ENCODE measurements around the gene LAMA5. TPM values are rescaled to one million over a fixed set of nuclear protein-coding genes. Genes with fewer than 3 reads are reported as not detected.
A peak's percentile ranks its signal among the peaks of the same experiment; 100 is the strongest.

LAMA5 gene
- total and polyA plus RNA-seq, 2 experiments from 2014 or later = 201 to 298 TPM

- Histone ChIP-seq H3K9me2 (ENCODE audit: insufficient read depth) (no peaks in the 10 kb centered on the region), H3K4me2 (no peak overlapping the region; the same call in 1 of the 2 replicates), H3K4me3 (no peak overlapping the region), H3K27me3 (ENCODE audit: insufficient read depth) (no peaks in the 10 kb centered on the region), H3K79me2 (replicated peaks; ENCODE audit: insufficient read depth) (peaks cover 57% of the 10 kb centered on the region), H3K4me1 (ENCODE audit: insufficient read depth) (peaks cover 22% of the 10 kb centered on the region), H4K20me1 (replicated peaks; ENCODE audit: insufficient read depth) (peaks cover 12% of the 10 kb centered on the region), H2AFZ (no peak overlapping the region), H3F3A (replicated peaks; ENCODE audit: low read depth) (peaks cover 4% of the 10 kb centered on the region), H3K36me3 (ENCODE audit: insufficient read depth) (no peaks in the 10 kb centered on the region; the same call in 1 of the 2 replicates), H3K27ac (ENCODE audit: low read depth) (peak overlapping the region; percentile 79)
- TF ChIP-seq, protein P1, sequence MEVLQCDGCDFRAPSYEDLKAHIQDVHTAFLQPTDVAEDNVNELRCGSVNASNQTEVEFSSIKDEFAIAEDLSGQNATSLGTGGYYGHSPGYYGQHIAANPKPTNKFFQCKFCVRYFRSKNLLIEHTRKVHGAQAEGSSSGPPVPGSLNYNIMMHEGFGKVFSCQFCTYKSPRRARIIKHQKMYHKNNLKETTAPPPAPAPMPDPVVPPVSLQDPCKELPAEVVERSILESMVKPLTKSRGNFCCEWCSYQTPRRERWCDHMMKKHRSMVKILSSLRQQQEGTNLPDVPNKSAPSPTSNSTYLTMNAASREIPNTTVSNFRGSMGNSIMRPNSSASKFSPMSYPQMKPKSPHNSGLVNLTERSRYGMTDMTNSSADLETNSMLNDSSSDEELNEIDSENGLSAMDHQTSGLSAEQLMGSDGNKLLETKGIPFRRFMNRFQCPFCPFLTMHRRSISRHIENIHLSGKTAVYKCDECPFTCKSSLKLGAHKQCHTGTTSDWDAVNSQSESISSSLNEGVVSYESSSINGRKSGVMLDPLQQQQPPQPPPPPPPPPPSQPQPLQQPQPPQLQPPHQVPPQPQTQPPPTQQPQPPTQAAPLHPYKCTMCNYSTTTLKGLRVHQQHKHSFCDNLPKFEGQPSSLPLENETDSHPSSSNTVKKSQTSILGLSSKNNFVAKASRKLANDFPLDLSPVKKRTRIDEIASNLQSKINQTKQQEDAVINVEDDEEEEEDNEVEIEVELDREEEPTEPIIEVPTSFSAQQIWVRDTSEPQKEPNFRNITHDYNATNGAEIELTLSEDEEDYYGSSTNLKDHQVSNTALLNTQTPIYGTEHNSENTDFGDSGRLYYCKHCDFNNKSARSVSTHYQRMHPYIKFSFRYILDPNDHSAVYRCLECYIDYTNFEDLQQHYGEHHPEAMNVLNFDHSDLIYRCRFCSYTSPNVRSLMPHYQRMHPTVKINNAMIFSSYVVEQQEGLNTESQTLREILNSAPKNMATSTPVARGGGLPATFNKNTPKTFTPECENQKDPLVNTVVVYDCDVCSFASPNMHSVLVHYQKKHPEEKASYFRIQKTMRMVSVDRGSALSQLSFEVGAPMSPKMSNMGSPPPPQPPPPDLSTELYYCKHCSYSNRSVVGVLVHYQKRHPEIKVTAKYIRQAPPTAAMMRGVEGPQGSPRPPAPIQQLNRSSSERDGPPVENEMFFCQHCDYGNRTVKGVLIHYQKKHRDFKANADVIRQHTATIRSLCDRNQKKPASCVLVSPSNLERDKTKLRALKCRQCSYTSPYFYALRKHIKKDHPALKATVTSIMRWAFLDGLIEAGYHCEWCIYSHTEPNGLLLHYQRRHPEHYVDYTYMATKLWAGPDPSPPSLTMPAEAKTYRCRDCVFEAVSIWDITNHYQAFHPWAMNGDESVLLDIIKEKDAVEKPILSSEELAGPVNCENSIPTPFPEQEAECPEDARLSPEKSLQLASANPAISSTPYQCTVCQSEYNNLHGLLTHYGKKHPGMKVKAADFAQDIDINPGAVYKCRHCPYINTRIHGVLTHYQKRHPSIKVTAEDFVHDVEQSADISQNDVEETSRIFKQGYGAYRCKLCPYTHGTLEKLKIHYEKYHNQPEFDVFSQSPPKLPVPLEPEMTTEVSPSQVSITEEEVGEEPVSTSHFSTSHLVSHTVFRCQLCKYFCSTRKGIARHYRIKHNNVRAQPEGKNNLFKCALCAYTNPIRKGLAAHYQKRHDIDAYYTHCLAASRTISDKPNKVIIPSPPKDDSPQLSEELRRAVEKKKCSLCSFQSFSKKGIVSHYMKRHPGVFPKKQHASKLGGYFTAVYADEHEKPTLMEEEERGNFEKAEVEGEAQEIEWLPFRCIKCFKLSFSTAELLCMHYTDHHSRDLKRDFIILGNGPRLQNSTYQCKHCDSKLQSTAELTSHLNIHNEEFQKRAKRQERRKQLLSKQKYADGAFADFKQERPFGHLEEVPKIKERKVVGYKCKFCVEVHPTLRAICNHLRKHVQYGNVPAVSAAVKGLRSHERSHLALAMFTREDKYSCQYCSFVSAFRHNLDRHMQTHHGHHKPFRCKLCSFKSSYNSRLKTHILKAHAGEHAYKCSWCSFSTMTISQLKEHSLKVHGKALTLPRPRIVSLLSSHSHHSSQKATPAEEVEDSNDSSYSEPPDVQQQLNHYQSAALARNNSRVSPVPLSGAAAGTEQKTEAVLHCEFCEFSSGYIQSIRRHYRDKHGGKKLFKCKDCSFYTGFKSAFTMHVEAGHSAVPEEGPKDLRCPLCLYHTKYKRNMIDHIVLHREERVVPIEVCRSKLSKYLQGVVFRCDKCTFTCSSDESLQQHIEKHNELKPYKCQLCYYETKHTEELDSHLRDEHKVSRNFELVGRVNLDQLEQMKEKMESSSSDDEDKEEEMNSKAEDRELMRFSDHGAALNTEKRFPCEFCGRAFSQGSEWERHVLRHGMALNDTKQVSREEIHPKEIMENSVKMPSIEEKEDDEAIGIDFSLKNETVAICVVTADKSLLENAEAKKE (CRISPR knock-in tag; IDR thresholded peaks at IDR 0.05) = no peak
- 0 out of 2 replicates have a peak, but pooled peaks have one; percentile 27 for TF ChIP-seq CREB1 (CRISPR knock-in tag; IDR thresholded peaks at IDR 0.05; ENCODE audit: low read depth)
- Mint-ChIP-seq H3K27ac (peak overlapping the region; percentile 61; the same call in 1 of the 2 replicates), H3K27me3 (ENCODE audit: insufficient read depth, low read depth, poor library complexity) (peaks cover 3% of the 10 kb centered on the region), H3K4me1 (peaks cover 15% of the 10 kb centered on the region), H3K4me3 (no peak overlapping the region), H3K9me3 (no peaks in the 10 kb centered on the region), H3K36me3 (ENCODE audit: low read depth) (peaks cover 11% of the 10 kb centered on the region; the same call in 2 of the 3 replicates)
- ATAC-seq (peak; percentile 43), DNase-seq (ENCODE audit: low spot score) (no peak)
These were observed 11.6 kb downstream of the LAMA5 start for GRCh38 chr20:62355516-62355877.

GRCh38 chr20:62354811-62355341 is 12.2 kb downstream of the LAMA5 start:
- no peak overlapping the region; the same call in 1 of the 2 replicates for H3K4me2 ChIP-seq
- no peaks in the 10 kb centered on the region for H3K27me3 ChIP-seq (ENCODE audit: insufficient read depth)
- H3K36me3 ChIP-seq (ENCODE audit: insufficient read depth) = no peaks in the 10 kb centered on the region; the same call in 1 of the 2 replicates
- no peaks in the 10 kb centered on the region for H3K9me2 ChIP-seq (ENCODE audit: insufficient read depth)
- Mint-ChIP-seq H3K27ac (no peak overlapping the region), H3K4me1 (peaks cover 12% of the 10 kb centered on the region), H3K4me3 (no peak overlapping the region), H3K9me3 (peaks cover 3% of the 10 kb centered on the region; the same call in 2 of the 3 replicates), H3K27me3 (ENCODE audit: insufficient read depth, low read depth, poor library complexity) (peaks cover 3% of the 10 kb centered on the region), H3K36me3 (ENCODE audit: low read depth) (peaks cover 18% of the 10 kb centered on the region)
- H3K4me1 ChIP-seq (ENCODE audit: insufficient read depth) = peaks cover 22% of the 10 kb centered on the region
- H2AFZ ChIP-seq = no peak overlapping the region
- peaks cover 12% of the 10 kb centered on the region for H4K20me1 ChIP-seq (replicated peaks; ENCODE audit: insufficient read depth)
- H3K4me3 ChIP-seq = no peak overlapping the region
- ATAC-seq (peak; percentile 13), DNase-seq (ENCODE audit: low spot score) (no peak)
- peaks cover 10% of the 10 kb centered on the region for H3F3A ChIP-seq (replicated peaks; ENCODE audit: low read depth)
- H3K27ac ChIP-seq (ENCODE audit: low read depth) = peak overlapping the region; percentile 79; the same call in 1 of the 2 replicates
- H3K79me2 ChIP-seq (replicated peaks; ENCODE audit: insufficient read depth) = peaks cover 55% of the 10 kb centered on the region
- TF ChIP-seq, protein P2, sequence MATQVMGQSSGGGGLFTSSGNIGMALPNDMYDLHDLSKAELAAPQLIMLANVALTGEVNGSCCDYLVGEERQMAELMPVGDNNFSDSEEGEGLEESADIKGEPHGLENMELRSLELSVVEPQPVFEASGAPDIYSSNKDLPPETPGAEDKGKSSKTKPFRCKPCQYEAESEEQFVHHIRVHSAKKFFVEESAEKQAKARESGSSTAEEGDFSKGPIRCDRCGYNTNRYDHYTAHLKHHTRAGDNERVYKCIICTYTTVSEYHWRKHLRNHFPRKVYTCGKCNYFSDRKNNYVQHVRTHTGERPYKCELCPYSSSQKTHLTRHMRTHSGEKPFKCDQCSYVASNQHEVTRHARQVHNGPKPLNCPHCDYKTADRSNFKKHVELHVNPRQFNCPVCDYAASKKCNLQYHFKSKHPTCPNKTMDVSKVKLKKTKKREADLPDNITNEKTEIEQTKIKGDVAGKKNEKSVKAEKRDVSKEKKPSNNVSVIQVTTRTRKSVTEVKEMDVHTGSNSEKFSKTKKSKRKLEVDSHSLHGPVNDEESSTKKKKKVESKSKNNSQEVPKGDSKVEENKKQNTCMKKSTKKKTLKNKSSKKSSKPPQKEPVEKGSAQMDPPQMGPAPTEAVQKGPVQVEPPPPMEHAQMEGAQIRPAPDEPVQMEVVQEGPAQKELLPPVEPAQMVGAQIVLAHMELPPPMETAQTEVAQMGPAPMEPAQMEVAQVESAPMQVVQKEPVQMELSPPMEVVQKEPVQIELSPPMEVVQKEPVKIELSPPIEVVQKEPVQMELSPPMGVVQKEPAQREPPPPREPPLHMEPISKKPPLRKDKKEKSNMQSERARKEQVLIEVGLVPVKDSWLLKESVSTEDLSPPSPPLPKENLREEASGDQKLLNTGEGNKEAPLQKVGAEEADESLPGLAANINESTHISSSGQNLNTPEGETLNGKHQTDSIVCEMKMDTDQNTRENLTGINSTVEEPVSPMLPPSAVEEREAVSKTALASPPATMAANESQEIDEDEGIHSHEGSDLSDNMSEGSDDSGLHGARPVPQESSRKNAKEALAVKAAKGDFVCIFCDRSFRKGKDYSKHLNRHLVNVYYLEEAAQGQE (IDR thresholded peaks at IDR 0.05; ENCODE audit: unreplicated experiment) = no peak
- TF ChIP-seq POLR2AphosphoS5 (IDR thresholded peaks at IDR 0.05; ENCODE audit: low read depth) = no peak

Data from GM23338 (cell line).